Loucy (cell line): Measurements from ENCODE around the gene LRRC31.

Experiments
- H2AFZ ChIP-seq: fragments of 200-600 bp; sonication (generic); 2 replicates; pipeline ENCODE4 v1.6.0; 2016; ENCODE audit warnings: antibody characterized with exemption, mild to moderate bottlenecking, low read length, moderate library complexity
- H3F3A ChIP-seq: fragments of 200-600 bp; 2 replicates; pipeline ENCODE4 v1.6.0; 2016; ENCODE audit warnings: antibody characterized with exemption, low read depth, mild to moderate bottlenecking
- H3K27me3 ChIP-seq: fragments of 200-600 bp; sonication (generic); 2 replicates; pipeline ENCODE4 v1.6.1; 2014; ENCODE audit warnings: low read length, mild to moderate bottlenecking; ENCODE audit not compliant: insufficient read depth, poor library complexity, severe bottlenecking
- H3K36me3 ChIP-seq: fragments of 200-600 bp; sonication (generic); 2 replicates; pipeline ENCODE4 v1.6.1; 2016; ENCODE audit warnings: low read length; ENCODE audit not compliant: insufficient read depth
- H3K4me1 ChIP-seq: fragments of 200-600 bp; sonication (generic); 2 replicates; pipeline ENCODE4 v1.5.1; 2014; ENCODE audit warnings: low read length, mild to moderate bottlenecking; ENCODE audit not compliant: insufficient read depth, poor library complexity, severe bottlenecking
- H3K4me2 ChIP-seq: fragments of 200-600 bp; sonication (generic); 2 replicates; pipeline ENCODE4 v1.6.0; 2014; ENCODE audit warnings: antibody characterized with exemption, low read length, low read depth, mild to moderate bottlenecking; ENCODE audit not compliant: poor library complexity, severe bottlenecking
- H3K4me3 ChIP-seq: fragments of 200-600 bp; sonication (generic); 2 replicates; pipeline ENCODE4 v1.5.1; 2014; ENCODE audit warnings: low read length, mild to moderate bottlenecking, mixed read lengths; ENCODE audit not compliant: poor library complexity, severe bottlenecking
- H3K79me2 ChIP-seq: fragments of 200-600 bp; sonication (generic); 2 replicates; pipeline ENCODE4 v1.6.1; 2014; ENCODE audit warnings: low read length; ENCODE audit not compliant: insufficient read depth
- H3K9ac ChIP-seq: fragments of 200-600 bp; sonication (generic); 2 replicates; pipeline ENCODE4 v1.6.0; 2014; ENCODE audit warnings: mild to moderate bottlenecking, low read depth, low read length, moderate library complexity; ENCODE audit not compliant: poor library complexity, severe bottlenecking
- H3K9me2 ChIP-seq: fragments of 200-600 bp; sonication (generic); replicated peaks from 2 replicates; pipeline ENCODE4 v1.6.1; 2016; ENCODE audit warnings: low read depth, low read length, mixed read lengths
- H3K9me3 ChIP-seq: fragments of 200-600 bp; sonication (generic); 2 replicates; pipeline ENCODE4 v1.6.1; 2014; ENCODE audit warnings: mild to moderate bottlenecking, antibody characterized with exemption, low read length, low read depth; ENCODE audit not compliant: insufficient read depth
- H4K20me1 ChIP-seq: fragments of 200-600 bp; sonication (generic); 2 replicates; pipeline ENCODE4 v1.6.0; 2014; ENCODE audit warnings: antibody characterized with exemption, low read length, mild to moderate bottlenecking; ENCODE audit not compliant: insufficient read depth, poor library complexity, severe bottlenecking
- CTCF ChIP-seq: fragments of 200-600 bp; sonication (generic); conservative IDR thresholded peaks from 2 replicates; pipeline ENCODE4 v1.5.1; 2014; ENCODE audit warnings: mild to moderate bottlenecking, antibody characterized with exemption, low read length
- EZH2phosphoT487 ChIP-seq: fragments of 200-600 bp; IDR thresholded peaks from 2 replicates; pipeline ENCODE4 v1.6.1; 2018; ENCODE audit warnings: antibody characterized with exemption, mild to moderate bottlenecking, moderate library complexity, borderline replicate concordance

LRRC31 gene

GRCh38 chr3:169901453-169901852, 31.7 kb upstream of the LRRC31 start:
- H3K79me2 ChIP-seq, result no peaks in the 10 kb centered on the region
- H3K4me1 ChIP-seq, result no peaks in the 10 kb centered on the region
- H4K20me1 ChIP-seq, result no peaks in the 10 kb centered on the region
- no peaks in the 10 kb centered on the region for H3K27me3 ChIP-seq
- H3K9me3 ChIP-seq, result peaks cover 15% of the 10 kb centered on the region; the same call in 1 of the 2 replicates
- no peak for TF ChIP-seq EZH2phosphoT487
- TF ChIP-seq CTCF, result no peak
- H2AFZ ChIP-seq, result no peak overlapping the region
- H3K9ac ChIP-seq, result no peak overlapping the region
- H3K9me2 ChIP-seq, result no peaks in the 10 kb centered on the region
- H3K36me3 ChIP-seq, result no peaks in the 10 kb centered on the region
- no peak overlapping the region for H3K4me2 ChIP-seq
- H3K4me3 ChIP-seq, result no peak overlapping the region
- H3F3A ChIP-seq, result no peaks in the 10 kb centered on the region

- H3K9me3 ChIP-seq, result peaks cover 9% of the 10 kb centered on the region; the same call in 1 of the 2 replicates
- no peaks in the 10 kb centered on the region for H3K9me2 ChIP-seq
- H3K27me3 ChIP-seq, result no peaks in the 10 kb centered on the region
- H3K4me2 ChIP-seq, result no peak overlapping the region
- no peaks in the 10 kb centered on the region for H3K4me1 ChIP-seq
- TF ChIP-seq CTCF (no peak), EZH2phosphoT487 (no peak)
- no peak overlapping the region for H2AFZ ChIP-seq
- H3K9ac ChIP-seq, result no peak overlapping the region
- H3K36me3 ChIP-seq, result no peaks in the 10 kb centered on the region
- no peaks in the 10 kb centered on the region for H3K79me2 ChIP-seq
- no peak overlapping the region for H3K4me3 ChIP-seq
- no peaks in the 10 kb centered on the region for H3F3A ChIP-seq
- H4K20me1 ChIP-seq, result no peaks in the 10 kb centered on the region
Observed at GRCh38 chr3:169897284-169897683, 27.5 kb upstream of the LRRC31 start.

GRCh38 chr3:169895072-169895471, 25.3 kb upstream of the LRRC31 start:
- TF ChIP-seq CTCF, result no peak
- no peak for TF ChIP-seq EZH2phosphoT487
- Histone ChIP-seq H4K20me1 (no peaks in the 10 kb centered on the region), H3K4me2 (no peak overlapping the region), H3K9me3 (no peaks in the 10 kb centered on the region), H3K79me2 (no peaks in the 10 kb centered on the region), H3K36me3 (no peaks in the 10 kb centered on the region), H3F3A (no peaks in the 10 kb centered on the region), H3K9ac (no peak overlapping the region), H3K27me3 (no peaks in the 10 kb centered on the region), H2AFZ (no peak overlapping the region), H3K9me2 (no peaks in the 10 kb centered on the region), H3K4me3 (no peak overlapping the region), H3K4me1 (no peaks in the 10 kb centered on the region)
